GM23338 (cell line): ENCODE measurements around the gene YBEY. TPM values are rescaled to one million over a fixed set of nuclear protein-coding genes. Genes with fewer than 3 reads are reported as not detected.

Experiments
- ATAC-seq: fragments of 200-7000 bp; cut with Tn5 transposase; 3 replicates; pipeline ENCODE4 v1.9.1; 2020
- DNase-seq: peaks from one replicate; pipeline ENCODE4 v3.0.0-alpha.2; 2015; ENCODE audit warnings: low spot score
- H2AFZ ChIP-seq: fragments of 200-600 bp; sonication (generic); 2 replicates; pipeline ENCODE4 v1.8.0; 2016; ENCODE audit warnings: antibody characterized with exemption, mild to moderate bottlenecking, moderate library complexity
- H3F3A ChIP-seq: fragments of 200-600 bp; sonication (generic); replicated peaks from 2 replicates; pipeline ENCODE4 v1.8.0; 2017; ENCODE audit warnings: antibody characterized with exemption, mixed run types, low read depth
- H3K27ac ChIP-seq: fragments of 200-600 bp; sonication (generic); 2 replicates; pipeline ENCODE4 v1.6.1; 2016; ENCODE audit warnings: low read depth
- H3K27me3 ChIP-seq: fragments of 200-600 bp; sonication (generic); 2 replicates; pipeline ENCODE4 v1.8.0; 2016; ENCODE audit warnings: mild to moderate bottlenecking, mixed run types, moderate library complexity; ENCODE audit not compliant: insufficient read depth
- H3K36me3 ChIP-seq: fragments of 200-600 bp; sonication (generic); 2 replicates; pipeline ENCODE4 v1.8.0; 2016; ENCODE audit warnings: mild to moderate bottlenecking; ENCODE audit not compliant: insufficient read depth
- H3K4me1 ChIP-seq: fragments of 200-600 bp; sonication (generic); 2 replicates; pipeline ENCODE4 v1.8.0; 2016; ENCODE audit warnings: mild to moderate bottlenecking, moderate library complexity; ENCODE audit not compliant: insufficient read depth
- H3K4me2 ChIP-seq: fragments of 200-600 bp; sonication (generic); 2 replicates; pipeline ENCODE4 v1.7.1; 2017; ENCODE audit warnings: mixed run types
- H3K4me3 ChIP-seq: fragments of 200-600 bp; sonication (generic); 2 replicates; pipeline ENCODE4 v1.6.1; 2016; ENCODE audit warnings: mixed run types
- H3K79me2 ChIP-seq: fragments of 200-600 bp; sonication (generic); replicated peaks from 2 replicates; pipeline ENCODE4 v1.8.0; 2017; ENCODE audit warnings: mild to moderate bottlenecking; ENCODE audit not compliant: insufficient read depth
- H3K9me2 ChIP-seq: fragments of 200-600 bp; sonication (generic); 2 replicates; pipeline ENCODE4 v1.8.0; 2017; ENCODE audit not compliant: insufficient read depth
- H4K20me1 ChIP-seq: fragments of 200-600 bp; sonication (generic); replicated peaks from 2 replicates; pipeline ENCODE4 v1.8.0; 2017; ENCODE audit warnings: mild to moderate bottlenecking; ENCODE audit not compliant: insufficient read depth
- H3K27ac Mint-ChIP-seq: 2 replicates; pipeline ENCODE4 v1.8.0; 2020; ENCODE audit warnings: inconsistent platforms, mild to moderate bottlenecking, moderate library complexity, mixed read lengths
- H3K27me3 Mint-ChIP-seq: 3 replicates; pipeline ENCODE4 v1.8.0; 2022; ENCODE audit warnings: low read depth, mild to moderate bottlenecking, moderate library complexity, mixed read lengths, inconsistent platforms; ENCODE audit not compliant: insufficient read depth, poor library complexity
- H3K36me3 Mint-ChIP-seq: 3 replicates; pipeline ENCODE4 v1.8.0; 2021; ENCODE audit warnings: low read depth, mild to moderate bottlenecking, inconsistent platforms, moderate library complexity, mixed read lengths
- H3K4me1 Mint-ChIP-seq: 3 replicates; pipeline ENCODE4 v1.8.0; 2020; ENCODE audit warnings: mild to moderate bottlenecking, inconsistent platforms, mixed read lengths
- H3K4me3 Mint-ChIP-seq: 3 replicates; pipeline ENCODE4 v1.8.0; 2021; ENCODE audit warnings: moderate library complexity, mild to moderate bottlenecking, inconsistent platforms, mixed read lengths
- H3K9me3 Mint-ChIP-seq: 3 replicates; pipeline ENCODE4 v1.8.0; 2020; ENCODE audit warnings: moderate library complexity, mild to moderate bottlenecking, inconsistent platforms, mixed read lengths
- CREB1 ChIP-seq: fragments of 250-450 bp; sonication (Bioruptor Pico); IDR thresholded peaks from 2 replicates; pipeline ENCODE4 v1.5.0; 2020; ENCODE audit warnings: low read depth, mild to moderate bottlenecking, moderate library complexity
- EZH2 ChIP-seq: fragments of 200-600 bp; sonication (generic); IDR thresholded peaks from one replicate; pipeline ENCODE4 v1.8.0; 2017; ENCODE audit warnings: antibody characterized with exemption, mild to moderate bottlenecking, low read depth; ENCODE audit not compliant: unreplicated experiment
- EZH2phosphoT487 ChIP-seq: fragments of 200-600 bp; sonication (generic); IDR thresholded peaks from one replicate; pipeline ENCODE4 v1.8.1; 2018; ENCODE audit warnings: antibody characterized with exemption; ENCODE audit not compliant: unreplicated experiment
- NANOG ChIP-seq: IDR thresholded peaks from 2 replicates; pipeline ENCODE4 v1.6.1; 2016; ENCODE audit warnings: antibody characterized with exemption, borderline replicate concordance
- POLR2AphosphoS5 ChIP-seq: IDR thresholded peaks from 2 replicates; pipeline ENCODE4 v1.6.1; 2016; ENCODE audit warnings: antibody characterized with exemption, low read depth
- REST ChIP-seq: IDR thresholded peaks from one replicate; pipeline ENCODE4 v1.6.1; 2018; ENCODE audit warnings: antibody characterized with exemption; ENCODE audit not compliant: unreplicated experiment
- STAT1 ChIP-seq: IDR thresholded peaks from one replicate; pipeline ENCODE4 v1.6.1; 2016; ENCODE audit warnings: antibody characterized with exemption; ENCODE audit not compliant: unreplicated experiment
- ZNF114 ChIP-seq: fragments of 250-450 bp; sonication (Bioruptor Pico); IDR thresholded peaks from 2 replicates; pipeline ENCODE4 v1.5.0; 2020; ENCODE audit warnings: mild to moderate bottlenecking, moderate library complexity
- ZNF331 ChIP-seq: fragments of 250-450 bp; sonication (Bioruptor Pico); IDR thresholded peaks from 2 replicates; pipeline ENCODE4 v1.5.0; 2020; ENCODE audit warnings: low read depth, mild to moderate bottlenecking, moderate library complexity
- polyA plus RNA-seq: library from polyadenylated mRNA; unstranded; fragments of >200 nt; fragmentation: Nextera tagmentation; extraction: Ambion mirVana; gene quantifications from 2 replicates; pipeline ENCODE4 v1.2.1, GENCODE V29; 2016
- total RNA-seq: library from RNA; depleted of rRNA; stranded (reverse); fragments of >200 nt; shearing (Covaris generic); gene quantifications from 2 replicates; pipeline ENCODE4 v1.2.3, GENCODE V29; 2014
- TF ChIP-seq, protein P1 (sequence below): IDR thresholded peaks from 2 replicates; pipeline ENCODE4 v1.6.1; 2016; ENCODE audit warnings: antibody characterized with exemption
- TF ChIP-seq, protein P2 (sequence below), 2 experiments: fragments of 200-600 bp in 1 of 2; sonication (generic) in 1 of 2; conservative IDR thresholded peaks; 2 replicates each; pipeline versions ENCODE4 v1.5.1 to v1.6.1; 2016 to 2017; ENCODE audit warnings: antibody characterized with exemption in 2 of 2, low read depth in 2 of 2, mild to moderate bottlenecking in 2 of 2, moderate library complexity in 1 of 2

YBEY gene
- total and polyA plus RNA-seq, 2 experiments from 2014 or later, result 28.1 to 31.8 TPM

- TF ChIP-seq, protein P1, sequence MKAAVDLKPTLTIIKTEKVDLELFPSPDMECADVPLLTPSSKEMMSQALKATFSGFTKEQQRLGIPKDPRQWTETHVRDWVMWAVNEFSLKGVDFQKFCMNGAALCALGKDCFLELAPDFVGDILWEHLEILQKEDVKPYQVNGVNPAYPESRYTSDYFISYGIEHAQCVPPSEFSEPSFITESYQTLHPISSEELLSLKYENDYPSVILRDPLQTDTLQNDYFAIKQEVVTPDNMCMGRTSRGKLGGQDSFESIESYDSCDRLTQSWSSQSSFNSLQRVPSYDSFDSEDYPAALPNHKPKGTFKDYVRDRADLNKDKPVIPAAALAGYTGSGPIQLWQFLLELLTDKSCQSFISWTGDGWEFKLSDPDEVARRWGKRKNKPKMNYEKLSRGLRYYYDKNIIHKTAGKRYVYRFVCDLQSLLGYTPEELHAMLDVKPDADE, result no peak
- TF ChIP-seq, protein P2, sequence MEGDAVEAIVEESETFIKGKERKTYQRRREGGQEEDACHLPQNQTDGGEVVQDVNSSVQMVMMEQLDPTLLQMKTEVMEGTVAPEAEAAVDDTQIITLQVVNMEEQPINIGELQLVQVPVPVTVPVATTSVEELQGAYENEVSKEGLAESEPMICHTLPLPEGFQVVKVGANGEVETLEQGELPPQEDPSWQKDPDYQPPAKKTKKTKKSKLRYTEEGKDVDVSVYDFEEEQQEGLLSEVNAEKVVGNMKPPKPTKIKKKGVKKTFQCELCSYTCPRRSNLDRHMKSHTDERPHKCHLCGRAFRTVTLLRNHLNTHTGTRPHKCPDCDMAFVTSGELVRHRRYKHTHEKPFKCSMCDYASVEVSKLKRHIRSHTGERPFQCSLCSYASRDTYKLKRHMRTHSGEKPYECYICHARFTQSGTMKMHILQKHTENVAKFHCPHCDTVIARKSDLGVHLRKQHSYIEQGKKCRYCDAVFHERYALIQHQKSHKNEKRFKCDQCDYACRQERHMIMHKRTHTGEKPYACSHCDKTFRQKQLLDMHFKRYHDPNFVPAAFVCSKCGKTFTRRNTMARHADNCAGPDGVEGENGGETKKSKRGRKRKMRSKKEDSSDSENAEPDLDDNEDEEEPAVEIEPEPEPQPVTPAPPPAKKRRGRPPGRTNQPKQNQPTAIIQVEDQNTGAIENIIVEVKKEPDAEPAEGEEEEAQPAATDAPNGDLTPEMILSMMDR (conservative IDR thresholded peaks at IDR 0.05; ENCODE audit: low read depth in 2 of 2), result no peak
- no peak for TF ChIP-seq ZNF114 (CRISPR knock-in tag)
- TF ChIP-seq EZH2, result no peak
- no peak for TF ChIP-seq POLR2AphosphoS5
- no peak for TF ChIP-seq NANOG
- no peak for TF ChIP-seq EZH2phosphoT487
Observed at GRCh38 chr21:46248422-46248782, 37.7 kb upstream of the YBEY start (continued).

GRCh38 chr21:46248827-46249226 is 37.3 kb upstream of the YBEY start:
- Histone ChIP-seq H3K27me3 (no peaks in the 10 kb centered on the region), H3K4me3 (no peak overlapping the region), H3K4me2 (no peak overlapping the region), H3K4me1 (no peaks in the 10 kb centered on the region), H4K20me1 (peaks cover 9% of the 10 kb centered on the region), H2AFZ (no peak overlapping the region), H3F3A (peaks cover 4% of the 10 kb centered on the region; the same call in 1 of the 2 replicates), H3K36me3 (peaks cover 62% of the 10 kb centered on the region), H3K79me2 (no peaks in the 10 kb centered on the region), H3K9me2 (no peaks in the 10 kb centered on the region), H3K27ac (no peak overlapping the region)
- H3K9me3 Mint-ChIP-seq, result no peaks in the 10 kb centered on the region; the same call in 2 of the 3 replicates
- H3K4me3 Mint-ChIP-seq, result no peak overlapping the region
- H3K4me1 Mint-ChIP-seq, result no peaks in the 10 kb centered on the region
- H3K27me3 Mint-ChIP-seq, result peaks cover 6% of the 10 kb centered on the region
- peaks cover 91% of the 10 kb centered on the region for H3K36me3 Mint-ChIP-seq
- no peak for DNase-seq
- H3K27ac Mint-ChIP-seq, result no peak overlapping the region
- no peak for ATAC-seq
- TF ChIP-seq, protein P2 (conservative IDR thresholded peaks at IDR 0.05; ENCODE audit: low read depth in 2 of 2), result no peak
- TF ChIP-seq CREB1 (CRISPR knock-in tag) (no peak), ZNF331 (CRISPR knock-in tag) (no peak), EZH2phosphoT487 (no peak), NANOG (no peak), REST (no peak), POLR2AphosphoS5 (no peak), ZNF114 (CRISPR knock-in tag) (no peak), STAT1 (no peak)
